HepG2 (cell line): ENCODE data around the gene DLL4. TPM values are rescaled to one million over a fixed set of nuclear protein-coding genes. Genes with fewer than 3 reads are reported as not detected.

Experiments
- AFF4 ChIP-seq: sonication (generic); formaldehyde crosslinking; IDR thresholded peaks from 2 replicates; pipeline ENCODE4 v1.4.0; 2020; ENCODE audit warnings: missing genetic modification reagents
- ATF1 ChIP-seq: IDR thresholded peaks from 2 replicates; pipeline ENCODE4 v1.6.1; 2016; ENCODE audit warnings: mild to moderate bottlenecking, control low read depth
- CBX2 ChIP-seq, 2 experiments: fragments of 200-600 bp in 1 of 2; sonication (generic); formaldehyde crosslinking in 1 of 2; IDR thresholded peaks; 2 replicates each; pipeline versions ENCODE4 v1.7.0 to v1.8.1; 2018 to 2022; ENCODE audit warnings: low read depth in 2 of 2, low read length in 1 of 2, mild to moderate bottlenecking in 1 of 2, missing genetic modification reagents in 1 of 2
- DBP ChIP-seq: sonication (generic); formaldehyde crosslinking; IDR thresholded peaks from 2 replicates; pipeline ENCODE4 v1.4.0; 2020; ENCODE audit warnings: missing genetic modification reagents; ENCODE audit errors: not compliant biosample characterization
- E2F1 ChIP-seq: sonication (generic); formaldehyde crosslinking; IDR thresholded peaks from 2 replicates; pipeline ENCODE4 v1.5.0; 2020; ENCODE audit warnings: missing genetic modification reagents
- MAX ChIP-seq: IDR thresholded peaks from 2 replicates; pipeline ENCODE4 v1.6.1; 2012; ENCODE audit warnings: inconsistent platforms
- ONECUT2 ChIP-seq: sonication (generic); formaldehyde crosslinking; IDR thresholded peaks from 2 replicates; pipeline ENCODE4 v1.4.0; 2020; ENCODE audit warnings: missing genetic modification reagents
- PITX1 ChIP-seq: sonication (generic); formaldehyde crosslinking; IDR thresholded peaks from 2 replicates; pipeline ENCODE4 v1.5.1; 2020; ENCODE audit warnings: mild to moderate bottlenecking, missing genetic modification reagents
- RBM22 ChIP-seq: fragments of 200-400 bp; formaldehyde crosslinking; optimal IDR thresholded peaks from 2 replicates; pipeline ENCODE3; 2017; ENCODE audit warnings: mild to moderate bottlenecking, low read length, moderate library complexity
- SMARCE1 ChIP-seq: fragments of 450-650 bp; IDR thresholded peaks from 2 replicates; pipeline ENCODE4 v1.6.1; 2017; ENCODE audit warnings: borderline replicate concordance
- SRSF9 ChIP-seq: fragments of 200-400 bp; formaldehyde crosslinking; IDR thresholded peaks from 2 replicates; pipeline ENCODE4 v1.6.1; 2018; ENCODE audit warnings: borderline replicate concordance, mild to moderate bottlenecking, low read depth, low read length; ENCODE audit not compliant: insufficient read depth, poor library complexity, severe bottlenecking
- SRY ChIP-seq: sonication (generic); formaldehyde crosslinking; IDR thresholded peaks from 2 replicates; pipeline ENCODE4 v1.8.0; 2022; ENCODE audit warnings: mild to moderate bottlenecking, missing genetic modification reagents
- TCF7L2 ChIP-seq: IDR thresholded peaks from 2 replicates; pipeline ENCODE4 v1.6.1; 2011; ENCODE audit warnings: mild to moderate bottlenecking, low read depth, low read length, moderate library complexity
- TIGD3 ChIP-seq: sonication (generic); formaldehyde crosslinking; IDR thresholded peaks from 2 replicates; pipeline ENCODE4 v1.5.1; 2020; ENCODE audit warnings: mild to moderate bottlenecking, missing genetic modification reagents, borderline replicate concordance
- ZBTB33 ChIP-seq: sonication (generic); formaldehyde crosslinking; IDR thresholded peaks from 2 replicates; pipeline ENCODE4 v1.4.0; 2020; ENCODE audit warnings: missing genetic modification reagents
- ZNF709 ChIP-seq: sonication (generic); formaldehyde crosslinking; IDR thresholded peaks from 2 replicates; pipeline ENCODE4 v1.5.0; 2020; ENCODE audit warnings: mild to moderate bottlenecking, missing genetic modification reagents
- ZSCAN30 ChIP-seq: sonication (generic); formaldehyde crosslinking; IDR thresholded peaks from 2 replicates; pipeline ENCODE4 v1.5.0; 2020; ENCODE audit warnings: mild to moderate bottlenecking, missing genetic modification reagents
- polyA plus RNA-seq, 8 experiments: library from polyadenylated mRNA; depleted of rRNA in 3 of 8; stranded (reverse) in 7 of 8; unstranded in 1 of 8; fragments of >200 nt; fragmentation: Illumina TruSeq in 4 of 8; extraction: Trizol in 4 of 8; gene quantifications; 2 replicates each; pipeline versions ENCODE4 v1.2.1 to v1.2.3, GENCODE V29; 2011 to 2016; ENCODE audit warnings: low read depth in 4 of 8, missing spikeins in 1 of 8, mixed read lengths in 1 of 8; ENCODE audit not compliant: insufficient read depth in 1 of 8
- total RNA-seq, 5 experiments: library from RNA; depleted of rRNA; stranded (reverse); fragments of >200 nt; fragmentation: Illumina TruSeq; extraction: Trizol; gene quantifications; 2 replicates each; pipeline ENCODE4 v1.2.3, GENCODE V29; 2016; ENCODE audit warnings: low read depth in 1 of 5

The DLL4 gene
- total and polyA plus RNA-seq, 2 of the 13 experiments (the other 11 are each of a cell fraction or from before 2014, with no cell fraction given) = 0.20 to 0.25 TPM

- TF ChIP-seq MAX = no peak
- TF ChIP-seq SRY (CRISPR knock-in tag) = 0 out of 2 replicates have a peak, but pooled peaks have one; percentile 59
- 0 out of 2 replicates have a peak, but pooled peaks have one; percentile 22 for TF ChIP-seq PITX1 (CRISPR knock-in tag)
- no peak for TF ChIP-seq ONECUT2 (CRISPR knock-in tag)
- no peak for TF ChIP-seq RBM22
- no peak for TF ChIP-seq DBP
- no peak for TF ChIP-seq ZNF709
- no peak for TF ChIP-seq AFF4 (CRISPR knock-in tag)
- no peak for TF ChIP-seq TIGD3
- no peak for TF ChIP-seq E2F1
- no peak for TF ChIP-seq SRSF9
- no peak for TF ChIP-seq ZSCAN30
- TF ChIP-seq SMARCE1 = no peak
- no peak for TF ChIP-seq TCF7L2
- no peak for TF ChIP-seq ATF1 (CRISPR knock-in tag)
- no peak for TF ChIP-seq CBX2 (IDR thresholded peaks at IDR 0.05; ENCODE audit: low read depth, low read length)
- TF ChIP-seq CBX2 (CRISPR knock-in tag; IDR thresholded peaks at IDR 0.05; ENCODE audit: low read depth) = no peak
- no peak for TF ChIP-seq ZBTB33 (CRISPR knock-in tag)
Observed at GRCh38 chr15:40906091-40906990, 22.8 kb upstream of the DLL4 start (continued).
